CD14-positive monocyte (primary cell): Measurements from ENCODE around the gene RNFT2. TPM values are rescaled to one million over a fixed set of nuclear protein-coding genes. Genes with fewer than 3 reads are reported as not detected.

Experiments used
- DNase-seq, 3 donors: peaks; one replicate each; pipeline ENCODE4 v3.0.0-alpha.2; 2011 to 2022
- H2AFZ ChIP-seq: 2 replicates; pipeline ENCODE4 v1.6.0; 2012; ENCODE audit warnings: mild to moderate bottlenecking, low read depth, low read length, inconsistent platforms; ENCODE audit not compliant: insufficient read depth, poor library complexity, severe bottlenecking
- H3K27ac ChIP-seq, 2 donors: 1 replicate in 1 of 2; 2 replicates in 1 of 2; pipeline ENCODE4 v1.5.1; 2012 to 2013; ENCODE audit warnings: low read length in 2 of 2, control low read depth in 1 of 2, inconsistent platforms in 1 of 2, low read depth in 1 of 2, mild to moderate bottlenecking in 1 of 2
- H3K27me3 ChIP-seq, 2 donors: one replicate each; pipeline versions ENCODE4 v1.6.0 to v1.6.1; 2011 to 2013; ENCODE audit warnings: low read length in 2 of 2; ENCODE audit not compliant: control insufficient read depth in 2 of 2, insufficient read depth in 2 of 2
- H3K36me3 ChIP-seq, 2 donors: replicated peaks in 1 of 2; 1 replicate in 1 of 2; 2 replicates in 1 of 2; pipeline versions ENCODE4 v1.5.1 to v1.6.1; 2012 to 2013; ENCODE audit warnings: low read length in 2 of 2, control low read depth in 1 of 2, inconsistent platforms in 1 of 2, mild to moderate bottlenecking in 1 of 2; ENCODE audit not compliant: insufficient read depth in 2 of 2, control insufficient read depth in 1 of 2
- H3K4me1 ChIP-seq, 2 donors: 1 replicate in 1 of 2; 2 replicates in 1 of 2; pipeline versions ENCODE4 v1.5.1 to v1.6.1; 2012 to 2013; ENCODE audit warnings: low read length in 2 of 2, control low read depth in 1 of 2, inconsistent platforms in 1 of 2, mild to moderate bottlenecking in 1 of 2, moderate library complexity in 1 of 2; ENCODE audit not compliant: insufficient read depth in 2 of 2, control insufficient read depth in 1 of 2
- H3K4me2 ChIP-seq: replicated peaks from 2 replicates; pipeline ENCODE3; 2012; ENCODE audit warnings: low read length, moderate library complexity, mild to moderate bottlenecking; ENCODE audit not compliant: poor library complexity, severe bottlenecking; ENCODE audit errors: extremely low read depth
- H3K4me3 ChIP-seq, 3 experiments: fragments of 200-600 bp in 1 of 3; sonication (generic) in 1 of 3; replicated peaks in 1 of 3; 1 replicate in 2 of 3; 2 replicates in 1 of 3; pipeline ENCODE4 v1.5.1; 2011 to 2013; ENCODE audit warnings: low read length in 3 of 3, mild to moderate bottlenecking in 3 of 3, control low read depth in 2 of 3, low read depth in 2 of 3, inconsistent platforms in 1 of 3, moderate library complexity in 1 of 3
- H3K79me2 ChIP-seq: 2 replicates; pipeline ENCODE4 v1.6.0; 2012; ENCODE audit warnings: mild to moderate bottlenecking, control low read depth, inconsistent platforms, low read length, moderate library complexity; ENCODE audit not compliant: insufficient read depth
- H3K9ac ChIP-seq: 2 replicates; pipeline ENCODE4 v1.6.0; 2017; ENCODE audit warnings: low read length, mild to moderate bottlenecking; ENCODE audit not compliant: insufficient read depth, poor library complexity, severe bottlenecking
- H3K9me3 ChIP-seq, 2 donors: replicated peaks in 1 of 2; 1 replicate in 1 of 2; 2 replicates in 1 of 2; pipeline versions ENCODE4 v1.5.1 to v1.6.1; 2012 to 2013; ENCODE audit warnings: low read length in 2 of 2, control low read depth in 1 of 2; ENCODE audit not compliant: control insufficient read depth in 1 of 2, insufficient read depth in 1 of 2
- H4K20me1 ChIP-seq: 2 replicates; pipeline ENCODE4 v1.6.0; 2012; ENCODE audit warnings: mild to moderate bottlenecking, low read length, control low read depth, moderate library complexity; ENCODE audit not compliant: insufficient read depth
- H3K27ac Mint-ChIP-seq, 7 donors: one replicate each; pipeline ENCODE4 v1.8.0; 2020; ENCODE audit warnings: mild to moderate bottlenecking in 7 of 7, mixed read lengths in 7 of 7, moderate library complexity in 6 of 7, inconsistent platforms in 2 of 7
- H3K27me3 Mint-ChIP-seq, 3 donors: one replicate each; pipeline ENCODE4 v1.8.0; 2021 to 2022; ENCODE audit warnings: low read depth in 3 of 3, mild to moderate bottlenecking in 3 of 3, mixed read lengths in 3 of 3, moderate library complexity in 3 of 3, inconsistent platforms in 1 of 3
- H3K36me3 Mint-ChIP-seq, 2 donors: one replicate each; pipeline ENCODE4 v1.8.0; 2020; ENCODE audit warnings: mixed read lengths in 2 of 2, inconsistent platforms in 1 of 2, mild to moderate bottlenecking in 1 of 2
- H3K4me1 Mint-ChIP-seq: one replicate; pipeline ENCODE4 v1.8.0; 2020; ENCODE audit warnings: mild to moderate bottlenecking, mixed read lengths
- H3K4me3 Mint-ChIP-seq, 2 donors: one replicate each; pipeline ENCODE4 v1.8.0; 2020; ENCODE audit warnings: mild to moderate bottlenecking in 2 of 2, mixed read lengths in 2 of 2, moderate library complexity in 1 of 2
- H3K9me3 Mint-ChIP-seq, 7 donors: one replicate each; pipeline ENCODE4 v1.8.0; 2020 to 2022; ENCODE audit warnings: mixed read lengths in 7 of 7, mild to moderate bottlenecking in 6 of 7, moderate library complexity in 6 of 7, inconsistent platforms in 2 of 7
- CTCF ChIP-seq: fragments of 200-600 bp; IDR thresholded peaks from one replicate; pipeline ENCODE4 v1.8.0; 2022; ENCODE audit warnings: antibody characterized with exemption, mild to moderate bottlenecking
- WGBS: methylation state at CpG from one replicate; pipeline ENCODE4 v1.1.5; 2013; ENCODE audit warnings: missing lambda C conversion rate; ENCODE audit not compliant: insufficient coverage; 5-methylcytosine and 5-hydroxymethylcytosine counted together
- intact Hi-C, 2 donors: fragments of 100-400 bp; cut with micrococcal nuclease; formaldehyde crosslinking; loops; one replicate each; pipeline versions ENCODE4 v1.15.0 to v1.15.1; 2023
- polyA plus RNA-seq, 3 donors: library from polyadenylated mRNA; depleted of rRNA in 1 of 3; unstranded in 2 of 3; stranded (reverse) in 1 of 3; fragments of 300-500 nt in 2 of 3; fragments of >200 nt in 1 of 3; fragmentation: Illumina TruSeq in 2 of 3; gene quantifications; 1 replicate in 2 of 3; 2 replicates in 1 of 3; pipeline ENCODE4 v1.2.3, GENCODE V29; 2012 to 2021

The RNFT2 gene
- polyA plus RNA-seq, 3 donors: 0.05 TPM; not detected in 2

- Mint-ChIP-seq H3K4me3 (no peak overlapping the region), H3K27ac (no peak overlapping the region), H3K36me3 (no peaks in the 10 kb centered on the region), H3K4me1 (no peaks in the 10 kb centered on the region), H3K9me3 (peaks cover 0 to 4% (median 0%) of the 10 kb centered on the region in 7 donors), H3K27me3 (peaks cover 14 to 20% (median 20%) of the 10 kb centered on the region in 3 donors)
- Histone ChIP-seq H3K79me2 (no peaks in the 10 kb centered on the region), H3K9ac (no peak overlapping the region), H3K27me3 (peaks cover 4 to 6% of the 10 kb centered on the region in 2 donors), H3K4me2 (no peak overlapping the region), H2AFZ (no peak overlapping the region), H3K4me1 (no peaks in the 10 kb centered on the region), H4K20me1 (no peaks in the 10 kb centered on the region), H3K27ac (no peak overlapping the region), H3K9me3 (no peaks in the 10 kb centered on the region), H3K4me3 (no peak overlapping the region), H3K36me3 (no peaks in the 10 kb centered on the region)
- DNase-seq: no peak
- intact Hi-C loops: no loop called here
- WGBS: 71% methylated on average over 5 of the region's 7 CpGs
- no peak for TF ChIP-seq CTCF
Observed at GRCh38 chr12:116896411-116896924, 158.4 kb downstream of the RNFT2 start.

- H3K4me3 Mint-ChIP-seq: no peak overlapping the region
- H3K27me3 Mint-ChIP-seq: peaks cover 13 to 23% (median 14%) of the 10 kb centered on the region in 3 donors
Observed at GRCh38 chr12:116897476-116897875, 159.4 kb downstream of the RNFT2 start.

More at GRCh38 chr12:116897476-116897875, 159.4 kb downstream of the RNFT2 start:
- H3K27ac Mint-ChIP-seq: no peak overlapping the region
- Histone ChIP-seq H3K9ac (no peak overlapping the region), H2AFZ (no peak overlapping the region), H3K79me2 (no peaks in the 10 kb centered on the region), H3K27ac (no peak overlapping the region), H3K9me3 (no peaks in the 10 kb centered on the region), H3K4me1 (no peaks in the 10 kb centered on the region), H3K27me3 (peaks cover 1 to 6% of the 10 kb centered on the region in 2 donors), H3K4me2 (no peak overlapping the region), H3K4me3 (no peak overlapping the region), H3K36me3 (no peaks in the 10 kb centered on the region), H4K20me1 (no peaks in the 10 kb centered on the region)
- no peak for DNase-seq
- no peaks in the 10 kb centered on the region for H3K36me3 Mint-ChIP-seq
- no peaks in the 10 kb centered on the region for H3K4me1 Mint-ChIP-seq
- intact Hi-C loops: no loop called here
- TF ChIP-seq CTCF: no peak
- 100% methylated on average over 2 of the region's 4 CpGs for WGBS
- peaks cover 0 to 5% (median 0%) of the 10 kb centered on the region in 7 donors for H3K9me3 Mint-ChIP-seq
